Hematopoietic multipotent progenitor cell treated with erythropoietin and hydrocortisone succinate and interleukin-3 and kit ligand, for 8 days (in vitro differentiated cells): ENCODE results near the gene DENND4A.
A peak's percentile ranks its signal among the peaks of the same experiment; 100 is the strongest.
"Not testable (repeated sequence)": the region's sequence is repeated elsewhere in the genome, so short reads cannot be mapped to it uniquely, and the experiment has no call there.

ENCODE experiments used
- DNase-seq: peaks from one replicate; pipeline ENCODE4 v3.0.0-alpha.2; 2015

DENND4A gene

GRCh38 chr15:65818927-65819562, 27.0 kb upstream of the DENND4A start:
- peak; percentile 81 for DNase-seq

- no peak for DNase-seq
These were observed 24.3 kb upstream of the DENND4A start for GRCh38 chr15:65816441-65816840.

- not testable (repeated sequence) for DNase-seq
These were observed 23.9 kb upstream of the DENND4A start for GRCh38 chr15:65816008-65816407.

GRCh38 chr15:65814271-65814670, 22.2 kb upstream of the DENND4A start:
- not testable (repeated sequence) for DNase-seq

- DNase-seq: no peak
These were observed 20.8 kb upstream of the DENND4A start for GRCh38 chr15:65812916-65813315.

- no peak for DNase-seq
These were observed 20.4 kb upstream of the DENND4A start for GRCh38 chr15:65812467-65812866.

- DNase-seq: no peak
These were observed 19.7 kb upstream of the DENND4A start for GRCh38 chr15:65811835-65812234.

- not testable (repeated sequence) for DNase-seq
These were observed 19.1 kb upstream of the DENND4A start for GRCh38 chr15:65811011-65811733.

GRCh38 chr15:65806397-65806796, 14.3 kb upstream of the DENND4A start:
- no peak for DNase-seq

- peak; percentile 97 for DNase-seq
These were observed 13.1 kb upstream of the DENND4A start for GRCh38 chr15:65805019-65805745.

- DNase-seq: no peak
These were observed 12.3 kb upstream of the DENND4A start for GRCh38 chr15:65804252-65804931.

- DNase-seq: peak; percentile 27
These were observed 9.2 kb upstream of the DENND4A start for GRCh38 chr15:65801229-65801805.

GRCh38 chr15:65796610-65797078, 4.6 kb upstream of the DENND4A start:
- peak; percentile 58 for DNase-seq

GRCh38 chr15:65795663-65796216, 3.6 kb upstream of the DENND4A start:
- DNase-seq: peak; percentile 30

GRCh38 chr15:65793818-65794104, 1.7 kb upstream of the DENND4A start:
- no peak for DNase-seq

GRCh38 chr15:65792988-65793817, 1.1 kb upstream of the DENND4A start:
- no peak for DNase-seq

GRCh38 chr15:65791335-65792137, 557 bp downstream of the DENND4A start:
- DNase-seq: peak; percentile 39

GRCh38 chr15:65790694-65791334, 1.3 kb downstream of the DENND4A start:
- DNase-seq: peak; percentile 74

- no peak for DNase-seq
These were observed 2.2 kb downstream of the DENND4A start for GRCh38 chr15:65789759-65790425.

- no peak for DNase-seq
These were observed 3.0 kb downstream of the DENND4A start for GRCh38 chr15:65789105-65789504.
